ENCODE results near the gene ATP4B. TPM values are rescaled to one million over a fixed set of nuclear protein-coding genes. Genes with fewer than 3 reads are reported as not detected.
A peak's percentile ranks its signal among the peaks of the same experiment; 100 is the strongest.

Gene ATP4B
- total RNA-seq, 1 experiment from 2014 or later: not detected

DNA sequence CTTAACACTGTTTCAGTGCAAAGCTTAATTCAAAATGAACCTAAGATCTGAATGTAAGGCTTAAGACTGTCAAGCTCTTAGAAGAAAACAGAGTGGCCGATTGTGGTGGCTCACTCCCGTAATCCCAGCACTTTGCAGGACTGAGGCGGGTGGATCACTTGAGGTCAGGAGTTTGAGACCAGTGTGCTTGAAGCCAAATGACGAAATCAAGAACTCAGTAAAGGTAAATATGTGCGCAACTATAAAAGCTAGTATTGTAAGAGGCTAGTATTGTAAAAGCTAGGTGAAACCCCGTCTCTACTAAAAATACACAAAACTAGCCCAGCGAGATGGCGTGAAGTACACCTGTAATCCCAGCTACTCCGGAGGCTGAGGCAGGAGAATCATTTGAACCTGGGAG, 12.7 kb downstream of the ATP4B start:
- DNase-seq: peak in 1 of 2 experiments; percentile 22
- CTCF ChIA-PET: no interaction called here
- Histone ChIP-seq H3K9me3 (no peaks in the 10 kb centered on the region), H3K4me3 (ENCODE audit: low read depth, low read length) (no peak overlapping the region), H3K4me1 (no peaks in the 10 kb centered on the region), H3K27me3 (replicated peaks; ENCODE audit: control insufficient read depth, insufficient read depth, low read length) (no peaks in the 10 kb centered on the region), H3K36me3 (ENCODE audit: control insufficient read depth, insufficient read depth, low read length) (no peaks in the 10 kb centered on the region; the same call in 1 of the 2 replicates)
- Mint-ChIP-seq H3K27ac (ENCODE audit: unreplicated experiment) (no peak overlapping the region), H3K4me3 (ENCODE audit: unreplicated experiment) (no peak overlapping the region), H3K27me3 (ENCODE audit: insufficient read depth, unreplicated experiment) (no peaks in the 10 kb centered on the region), H3K36me3 (ENCODE audit: insufficient read depth, unreplicated experiment) (peaks cover 50% of the 10 kb centered on the region), H3K9me3 (ENCODE audit: unreplicated experiment) (no peaks in the 10 kb centered on the region), H3K4me1 (ENCODE audit: low read depth, unreplicated experiment) (no peaks in the 10 kb centered on the region)
- POLR2A ChIA-PET: no interaction called here
- TF ChIP-seq, protein P1, sequence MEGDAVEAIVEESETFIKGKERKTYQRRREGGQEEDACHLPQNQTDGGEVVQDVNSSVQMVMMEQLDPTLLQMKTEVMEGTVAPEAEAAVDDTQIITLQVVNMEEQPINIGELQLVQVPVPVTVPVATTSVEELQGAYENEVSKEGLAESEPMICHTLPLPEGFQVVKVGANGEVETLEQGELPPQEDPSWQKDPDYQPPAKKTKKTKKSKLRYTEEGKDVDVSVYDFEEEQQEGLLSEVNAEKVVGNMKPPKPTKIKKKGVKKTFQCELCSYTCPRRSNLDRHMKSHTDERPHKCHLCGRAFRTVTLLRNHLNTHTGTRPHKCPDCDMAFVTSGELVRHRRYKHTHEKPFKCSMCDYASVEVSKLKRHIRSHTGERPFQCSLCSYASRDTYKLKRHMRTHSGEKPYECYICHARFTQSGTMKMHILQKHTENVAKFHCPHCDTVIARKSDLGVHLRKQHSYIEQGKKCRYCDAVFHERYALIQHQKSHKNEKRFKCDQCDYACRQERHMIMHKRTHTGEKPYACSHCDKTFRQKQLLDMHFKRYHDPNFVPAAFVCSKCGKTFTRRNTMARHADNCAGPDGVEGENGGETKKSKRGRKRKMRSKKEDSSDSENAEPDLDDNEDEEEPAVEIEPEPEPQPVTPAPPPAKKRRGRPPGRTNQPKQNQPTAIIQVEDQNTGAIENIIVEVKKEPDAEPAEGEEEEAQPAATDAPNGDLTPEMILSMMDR (IDR thresholded peaks at IDR 0.05; ENCODE audit: insufficient read depth in 1 of 2, low read depth in 1 of 2, low read length in 1 of 2, severe bottlenecking in 1 of 2, unreplicated experiment in 1 of 2): no peak
- intact Hi-C loops (cut with micrococcal nuclease; ENCODE audit: unreplicated experiment): no loop called here
- BruUV-seq (replicated peaks): no TSS peak

DNA sequence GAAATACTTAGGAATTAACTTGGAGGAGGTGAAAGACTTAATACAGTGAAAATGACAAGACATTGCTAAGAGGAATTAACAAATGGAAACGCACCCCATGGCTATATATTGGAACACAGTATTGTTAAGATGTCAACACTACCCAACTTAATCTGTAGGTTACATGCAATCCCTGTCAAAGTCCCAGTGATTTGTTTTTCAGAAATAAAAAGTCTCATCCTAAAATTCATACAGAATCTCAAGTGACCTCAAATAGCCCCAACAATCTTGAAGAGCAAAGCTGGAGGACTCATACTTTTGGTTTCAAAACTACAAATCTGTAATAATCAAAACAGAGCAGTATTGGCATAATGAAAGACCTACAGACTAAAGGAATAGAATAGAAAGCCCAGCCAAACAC, 13.2 kb downstream of the ATP4B start:
- POLR2A ChIA-PET: no interaction called here
- no peaks in the 10 kb centered on the region for H3K4me1 Mint-ChIP-seq (ENCODE audit: low read depth, unreplicated experiment)
- H3K4me3 Mint-ChIP-seq (ENCODE audit: unreplicated experiment): no peak overlapping the region
- peaks cover 55% of the 10 kb centered on the region for H3K36me3 Mint-ChIP-seq (ENCODE audit: insufficient read depth, unreplicated experiment)
- H3K27ac Mint-ChIP-seq (ENCODE audit: unreplicated experiment): no peak overlapping the region
- intact Hi-C loops (cut with micrococcal nuclease; ENCODE audit: unreplicated experiment): no loop called here
- no peaks in the 10 kb centered on the region for H3K9me3 ChIP-seq
- TF ChIP-seq, protein P1 (IDR thresholded peaks at IDR 0.05; ENCODE audit: insufficient read depth in 1 of 2, low read depth in 1 of 2, low read length in 1 of 2, severe bottlenecking in 1 of 2, unreplicated experiment in 1 of 2): no peak
- no peaks in the 10 kb centered on the region for H3K27me3 ChIP-seq (replicated peaks; ENCODE audit: control insufficient read depth, insufficient read depth, low read length)
- H3K4me3 ChIP-seq (ENCODE audit: low read depth, low read length): no peak overlapping the region
- no peak for DNase-seq
- no peaks in the 10 kb centered on the region for H3K27me3 Mint-ChIP-seq (ENCODE audit: insufficient read depth, unreplicated experiment)
- CTCF ChIA-PET: no interaction called here
- no peaks in the 10 kb centered on the region for H3K9me3 Mint-ChIP-seq (ENCODE audit: unreplicated experiment)
- no peaks in the 10 kb centered on the region; the same call in 1 of the 2 replicates for H3K36me3 ChIP-seq (ENCODE audit: control insufficient read depth, insufficient read depth, low read length)
- no TSS peak for BruUV-seq (replicated peaks)
- H3K4me1 ChIP-seq: no peaks in the 10 kb centered on the region

DNA sequence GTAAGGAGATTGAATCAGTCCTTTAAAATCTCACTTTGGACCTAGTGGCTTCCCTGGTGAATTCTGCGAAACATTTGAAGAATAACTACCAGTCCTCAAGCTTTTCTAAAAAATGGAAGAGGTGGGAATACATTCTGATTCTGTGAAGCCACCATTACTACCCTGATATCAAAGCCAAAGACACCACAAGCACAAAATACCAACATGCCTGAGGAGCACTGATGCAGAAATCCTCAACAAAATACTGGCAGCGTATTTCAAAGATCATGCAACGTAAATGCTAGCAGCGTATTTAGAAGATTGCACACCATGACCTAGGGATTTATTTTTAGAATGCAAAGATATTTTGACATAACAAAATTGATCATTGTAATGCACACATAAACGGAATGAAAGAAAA, 14.4 kb downstream of the ATP4B start:
- ChIA-PET CTCF (no interaction called here), POLR2A (no interaction called here)
- H3K4me1 ChIP-seq: no peaks in the 10 kb centered on the region
- no peaks in the 10 kb centered on the region for H3K4me1 Mint-ChIP-seq (ENCODE audit: low read depth, unreplicated experiment)
- H3K9me3 ChIP-seq: no peaks in the 10 kb centered on the region
- H3K36me3 Mint-ChIP-seq (ENCODE audit: insufficient read depth, unreplicated experiment): peaks cover 67% of the 10 kb centered on the region
- H3K4me3 Mint-ChIP-seq (ENCODE audit: unreplicated experiment): no peak overlapping the region
- no peaks in the 10 kb centered on the region for H3K9me3 Mint-ChIP-seq (ENCODE audit: unreplicated experiment)
- TF ChIP-seq, protein P1 (IDR thresholded peaks at IDR 0.05; ENCODE audit: insufficient read depth in 1 of 2, low read depth in 1 of 2, low read length in 1 of 2, severe bottlenecking in 1 of 2, unreplicated experiment in 1 of 2): no peak
- no peak overlapping the region for H3K4me3 ChIP-seq (ENCODE audit: low read depth, low read length)
- H3K27me3 Mint-ChIP-seq (ENCODE audit: insufficient read depth, unreplicated experiment): no peaks in the 10 kb centered on the region
- BruUV-seq (replicated peaks): no TSS peak
- H3K36me3 ChIP-seq (ENCODE audit: control insufficient read depth, insufficient read depth, low read length): no peaks in the 10 kb centered on the region; the same call in 1 of the 2 replicates
- intact Hi-C loops (cut with micrococcal nuclease; ENCODE audit: unreplicated experiment): no loop called here
- no peak overlapping the region for H3K27ac Mint-ChIP-seq (ENCODE audit: unreplicated experiment)
- no peak for DNase-seq
- H3K27me3 ChIP-seq (replicated peaks; ENCODE audit: control insufficient read depth, insufficient read depth, low read length): no peaks in the 10 kb centered on the region

Measured in Caco-2 (cell line).